Measurements from ENCODE around the gene PPP1R12A.

The PPP1R12A gene

GRCh38 chr12:79908366-79908765 is 26.5 kb downstream of the PPP1R12A start:
- no peak overlapping the region for H3K4me3 ChIP-seq (ENCODE audit: low read depth, low read length)
- no peak overlapping the region for H2AFZ ChIP-seq
- no peak for TF ChIP-seq CTCF (IDR thresholded peaks at IDR 0.05)
- no peak overlapping the region for H3K4me2 ChIP-seq (ENCODE audit: low read length)
- no peaks in the 10 kb centered on the region for H3K4me1 ChIP-seq
- peaks cover 36% of the 10 kb centered on the region for H3K79me2 ChIP-seq
- no peak overlapping the region for H3K27ac ChIP-seq
- no peaks in the 10 kb centered on the region for H3K36me3 ChIP-seq (ENCODE audit: control insufficient read depth, insufficient read depth, low read length)
- no peaks in the 10 kb centered on the region for H3K9me3 ChIP-seq (ENCODE audit: control insufficient read depth, low read length)
- no peak overlapping the region for H3K9ac ChIP-seq
- H3K27me3 ChIP-seq (ENCODE audit: control insufficient read depth, insufficient read depth, low read length), result no peaks in the 10 kb centered on the region

- H3K9me3 ChIP-seq (ENCODE audit: control insufficient read depth, low read length), result no peaks in the 10 kb centered on the region
- peaks cover 47% of the 10 kb centered on the region for H3K79me2 ChIP-seq
- H3K4me3 ChIP-seq (ENCODE audit: low read depth, low read length), result no peak overlapping the region
- no peak overlapping the region for H3K27ac ChIP-seq
- TF ChIP-seq CTCF (IDR thresholded peaks at IDR 0.05), result no peak
- no peak overlapping the region for H2AFZ ChIP-seq
- no peaks in the 10 kb centered on the region for H3K36me3 ChIP-seq (ENCODE audit: control insufficient read depth, insufficient read depth, low read length)
- no peak overlapping the region for H3K4me2 ChIP-seq (ENCODE audit: low read length)
- H3K27me3 ChIP-seq (ENCODE audit: control insufficient read depth, insufficient read depth, low read length), result no peaks in the 10 kb centered on the region
- peaks cover 7% of the 10 kb centered on the region for H3K4me1 ChIP-seq
- H3K9ac ChIP-seq, result no peak overlapping the region
Measured at GRCh38 chr12:79901506-79901905, 33.4 kb downstream of the PPP1R12A start.

- Histone ChIP-seq H3K9me3 (ENCODE audit: control insufficient read depth, low read length) (no peaks in the 10 kb centered on the region), H3K27me3 (ENCODE audit: control insufficient read depth, insufficient read depth, low read length) (no peaks in the 10 kb centered on the region), H3K79me2 (peaks cover 50% of the 10 kb centered on the region), H3K4me1 (peaks cover 7% of the 10 kb centered on the region), H3K9ac (no peak overlapping the region), H3K4me2 (ENCODE audit: low read length) (no peak overlapping the region), H3K36me3 (ENCODE audit: control insufficient read depth, insufficient read depth, low read length) (no peaks in the 10 kb centered on the region), H2AFZ (no peak overlapping the region), H3K4me3 (ENCODE audit: low read depth, low read length) (no peak overlapping the region), H3K27ac (no peak overlapping the region)
- no peak for TF ChIP-seq CTCF (IDR thresholded peaks at IDR 0.05)
Measured at GRCh38 chr12:79900951-79901350, 33.9 kb downstream of the PPP1R12A start.

GRCh38 chr12:79900199-79900598 is 34.7 kb downstream of the PPP1R12A start:
- H2AFZ ChIP-seq, result no peak overlapping the region
- H3K4me1 ChIP-seq, result peaks cover 7% of the 10 kb centered on the region
- no peaks in the 10 kb centered on the region for H3K9me3 ChIP-seq (ENCODE audit: control insufficient read depth, low read length)
- H3K9ac ChIP-seq, result no peak overlapping the region
- no peaks in the 10 kb centered on the region for H3K36me3 ChIP-seq (ENCODE audit: control insufficient read depth, insufficient read depth, low read length)
- no peak for TF ChIP-seq CTCF (IDR thresholded peaks at IDR 0.05)
- peaks cover 50% of the 10 kb centered on the region for H3K79me2 ChIP-seq
- no peak overlapping the region for H3K27ac ChIP-seq
- H3K27me3 ChIP-seq (ENCODE audit: control insufficient read depth, insufficient read depth, low read length), result no peaks in the 10 kb centered on the region
- H3K4me2 ChIP-seq (ENCODE audit: low read length), result no peak overlapping the region
- no peak overlapping the region for H3K4me3 ChIP-seq (ENCODE audit: low read depth, low read length)

GRCh38 chr12:79897617-79898016 is 37.3 kb downstream of the PPP1R12A start:
- Histone ChIP-seq H3K9me3 (ENCODE audit: control insufficient read depth, low read length) (no peaks in the 10 kb centered on the region), H3K9ac (no peak overlapping the region), H3K27me3 (ENCODE audit: control insufficient read depth, insufficient read depth, low read length) (no peaks in the 10 kb centered on the region), H3K4me2 (ENCODE audit: low read length) (no peak overlapping the region), H3K4me3 (ENCODE audit: low read depth, low read length) (no peak overlapping the region), H3K27ac (no peak overlapping the region), H3K36me3 (ENCODE audit: control insufficient read depth, insufficient read depth, low read length) (no peaks in the 10 kb centered on the region), H3K79me2 (peaks cover 46% of the 10 kb centered on the region), H3K4me1 (peaks cover 7% of the 10 kb centered on the region), H2AFZ (no peak overlapping the region)
- TF ChIP-seq CTCF (IDR thresholded peaks at IDR 0.05), result no peak
